ENCODE results near the gene ZSWIM4. TPM values are rescaled to one million over a fixed set of nuclear protein-coding genes. Genes with fewer than 3 reads are reported as not detected.

ZSWIM4 gene
- polyA plus RNA-seq, 3 donors, result 0.19 to 1.1 (median 0.23) TPM

DNA sequence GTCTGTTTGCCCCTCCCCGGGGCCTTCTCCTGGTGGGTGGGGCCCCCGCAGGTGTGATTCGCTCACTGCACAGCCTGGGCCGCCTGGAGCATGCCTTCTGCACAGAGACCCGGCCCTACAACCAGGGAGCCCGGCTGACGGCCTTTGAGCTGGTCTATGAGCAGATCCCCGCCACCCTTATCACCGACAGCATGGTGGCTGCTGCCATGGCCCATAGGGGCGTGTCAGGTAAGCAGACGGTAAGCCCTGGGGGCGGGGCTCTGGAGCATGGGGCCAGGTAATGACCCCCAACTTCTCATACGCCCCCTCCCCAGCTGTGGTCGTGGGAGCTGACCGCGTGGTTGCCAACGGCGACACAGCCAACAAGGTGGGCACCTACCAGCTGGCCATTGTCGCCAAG lies 26.7 kb upstream of the ZSWIM4 start:
- Histone ChIP-seq H3K4me3 (replicated peaks in 1 of 3; ENCODE audit: low read depth in 2 of 3, low read length in 3 of 3) (no peak overlapping the region), H3K4me2 (replicated peaks; ENCODE audit: extremely low read depth, low read length, poor library complexity, severe bottlenecking) (no peak overlapping the region), H3K27me3 (ENCODE audit: control insufficient read depth in 2 of 2, insufficient read depth in 2 of 2, low read length in 2 of 2) (no peaks in the 10 kb centered on the region), H4K20me1 (ENCODE audit: insufficient read depth, low read length) (peaks cover 9% of the 10 kb centered on the region), H3K79me2 (ENCODE audit: insufficient read depth, low read length) (no peaks in the 10 kb centered on the region), H3K27ac (ENCODE audit: low read depth in 1 of 2, low read length in 2 of 2) (no peak overlapping the region), H3K4me1 (ENCODE audit: control insufficient read depth in 1 of 2, insufficient read depth in 2 of 2, low read length in 2 of 2) (peaks cover 16 to 19% of the 10 kb centered on the region in 2 donors), H2AFZ (ENCODE audit: insufficient read depth, low read depth, low read length, poor library complexity, severe bottlenecking) (no peak overlapping the region), H3K9ac (ENCODE audit: insufficient read depth, low read length, poor library complexity, severe bottlenecking) (no peak overlapping the region), H3K9me3 (replicated peaks in 1 of 2; ENCODE audit: control insufficient read depth in 1 of 2, insufficient read depth in 1 of 2, low read length in 2 of 2) (no peaks in the 10 kb centered on the region), H3K36me3 (replicated peaks in 1 of 2; ENCODE audit: control insufficient read depth in 1 of 2, insufficient read depth in 2 of 2, low read length in 2 of 2) (peaks cover 21 to 36% of the 10 kb centered on the region in 2 donors)
- no peak overlapping the region for H3K4me3 Mint-ChIP-seq
- WGBS (ENCODE audit: insufficient coverage), result 96% methylated on average over 19 of the region's 19 CpGs
- H3K9me3 Mint-ChIP-seq, result no peaks in the 10 kb centered on the region
- H3K27ac Mint-ChIP-seq, result no peak overlapping the region
- TF ChIP-seq, protein P1, sequence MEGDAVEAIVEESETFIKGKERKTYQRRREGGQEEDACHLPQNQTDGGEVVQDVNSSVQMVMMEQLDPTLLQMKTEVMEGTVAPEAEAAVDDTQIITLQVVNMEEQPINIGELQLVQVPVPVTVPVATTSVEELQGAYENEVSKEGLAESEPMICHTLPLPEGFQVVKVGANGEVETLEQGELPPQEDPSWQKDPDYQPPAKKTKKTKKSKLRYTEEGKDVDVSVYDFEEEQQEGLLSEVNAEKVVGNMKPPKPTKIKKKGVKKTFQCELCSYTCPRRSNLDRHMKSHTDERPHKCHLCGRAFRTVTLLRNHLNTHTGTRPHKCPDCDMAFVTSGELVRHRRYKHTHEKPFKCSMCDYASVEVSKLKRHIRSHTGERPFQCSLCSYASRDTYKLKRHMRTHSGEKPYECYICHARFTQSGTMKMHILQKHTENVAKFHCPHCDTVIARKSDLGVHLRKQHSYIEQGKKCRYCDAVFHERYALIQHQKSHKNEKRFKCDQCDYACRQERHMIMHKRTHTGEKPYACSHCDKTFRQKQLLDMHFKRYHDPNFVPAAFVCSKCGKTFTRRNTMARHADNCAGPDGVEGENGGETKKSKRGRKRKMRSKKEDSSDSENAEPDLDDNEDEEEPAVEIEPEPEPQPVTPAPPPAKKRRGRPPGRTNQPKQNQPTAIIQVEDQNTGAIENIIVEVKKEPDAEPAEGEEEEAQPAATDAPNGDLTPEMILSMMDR (IDR thresholded peaks at IDR 0.05), result no peak
- H3K36me3 Mint-ChIP-seq, result peaks cover 24 to 43% of the 10 kb centered on the region in 2 donors
- peaks cover 16% of the 10 kb centered on the region for H3K4me1 Mint-ChIP-seq
- intact Hi-C loops (cut with micrococcal nuclease), result no loop called here
- DNase-seq, result no peak
- no peaks in the 10 kb centered on the region for H3K27me3 Mint-ChIP-seq (ENCODE audit: low read depth in 3 of 3)

DNA sequence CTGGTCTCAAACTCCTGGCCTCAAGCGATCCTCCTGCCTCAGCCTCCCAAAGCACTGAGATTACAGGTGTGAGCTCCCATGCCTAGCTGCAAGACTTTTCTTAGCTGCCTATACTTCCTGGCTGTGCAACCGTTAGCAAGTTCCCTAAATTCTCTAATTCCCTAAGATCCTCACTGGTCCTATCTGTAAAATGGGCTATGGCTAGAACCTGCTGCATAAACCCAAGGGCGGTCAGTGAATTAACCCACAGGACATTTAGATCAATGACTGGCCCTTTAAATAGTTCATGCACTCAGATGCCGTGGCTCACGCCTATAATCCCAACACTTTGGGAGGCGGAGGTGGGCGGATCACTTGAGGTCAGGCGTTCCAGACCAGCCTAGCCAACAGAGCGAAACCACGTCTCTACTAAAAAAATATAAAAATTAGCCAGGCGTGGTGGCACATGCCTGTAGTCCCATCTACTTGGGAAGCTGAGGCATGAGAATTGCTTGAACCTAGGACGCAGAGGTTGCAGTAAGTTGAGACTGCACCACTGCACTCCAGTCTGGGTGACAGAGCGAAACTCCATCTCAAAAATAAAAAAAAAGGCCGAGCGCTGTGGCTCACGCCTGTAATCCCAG lies 25.1 kb upstream of the ZSWIM4 start:
- Histone ChIP-seq H3K27me3 (ENCODE audit: control insufficient read depth in 2 of 2, insufficient read depth in 2 of 2, low read length in 2 of 2) (no peaks in the 10 kb centered on the region), H3K4me2 (replicated peaks; ENCODE audit: extremely low read depth, low read length, poor library complexity, severe bottlenecking) (no peak overlapping the region), H3K4me1 (ENCODE audit: control insufficient read depth in 1 of 2, insufficient read depth in 2 of 2, low read length in 2 of 2) (peaks cover 13% of the 10 kb centered on the region in 2 donors), H4K20me1 (ENCODE audit: insufficient read depth, low read length) (peaks cover 13% of the 10 kb centered on the region), H3K27ac (ENCODE audit: low read depth in 1 of 2, low read length in 2 of 2) (no peak overlapping the region), H3K79me2 (ENCODE audit: insufficient read depth, low read length) (peaks cover 9% of the 10 kb centered on the region), H3K4me3 (replicated peaks in 1 of 3; ENCODE audit: low read depth in 2 of 3, low read length in 3 of 3) (no peak overlapping the region), H3K9me3 (replicated peaks in 1 of 2; ENCODE audit: control insufficient read depth in 1 of 2, insufficient read depth in 1 of 2, low read length in 2 of 2) (no peaks in the 10 kb centered on the region), H2AFZ (ENCODE audit: insufficient read depth, low read depth, low read length, poor library complexity, severe bottlenecking) (no peak overlapping the region), H3K9ac (ENCODE audit: insufficient read depth, low read length, poor library complexity, severe bottlenecking) (no peak overlapping the region), H3K36me3 (replicated peaks in 1 of 2; ENCODE audit: control insufficient read depth in 1 of 2, insufficient read depth in 2 of 2, low read length in 2 of 2) (peaks cover 21 to 36% of the 10 kb centered on the region in 2 donors)
- no peak for DNase-seq
- TF ChIP-seq, protein P1 (IDR thresholded peaks at IDR 0.05), result no peak
- Mint-ChIP-seq H3K36me3 (peaks cover 24 to 43% of the 10 kb centered on the region in 2 donors), H3K27me3 (ENCODE audit: low read depth in 3 of 3) (no peaks in the 10 kb centered on the region), H3K4me1 (peaks cover 16% of the 10 kb centered on the region), H3K9me3 (no peaks in the 10 kb centered on the region), H3K27ac (no peak overlapping the region), H3K4me3 (no peak overlapping the region)
- intact Hi-C loops (cut with micrococcal nuclease), result no loop called here
- WGBS (ENCODE audit: insufficient coverage), result 96% methylated on average over 12 of the region's 16 CpGs

Data from CD14-positive monocyte (primary cell).